Mesothelial cell of epicardium (in vitro differentiated cells): ENCODE data around the gene MAP3K5. TPM values are rescaled to one million over a fixed set of nuclear protein-coding genes. Genes with fewer than 3 reads are reported as not detected.

Experiments used
- DNase-seq, 2 experiments: peaks; one replicate each; pipeline ENCODE4 v3.0.0; 2021; ENCODE audit warnings: low spot score in 2 of 2; ENCODE audit not compliant: unreplicated experiment in 2 of 2
- H3K27ac Mint-ChIP-seq: 2 replicates; pipeline ENCODE4 v1.8.0; 2021; ENCODE audit warnings: mixed read lengths
- H3K27me3 Mint-ChIP-seq: 2 replicates; pipeline ENCODE4 v1.8.0; 2021; ENCODE audit warnings: low read depth, mixed read lengths
- H3K36me3 Mint-ChIP-seq: 2 replicates; pipeline ENCODE4 v1.8.0; 2021; ENCODE audit warnings: mixed read lengths
- H3K4me1 Mint-ChIP-seq: 2 replicates; pipeline ENCODE4 v1.8.0; 2021; ENCODE audit warnings: mixed read lengths
- H3K4me3 Mint-ChIP-seq: 2 replicates; pipeline ENCODE4 v1.8.0; 2021; ENCODE audit warnings: mild to moderate bottlenecking, moderate library complexity, mixed read lengths
- H3K9me3 Mint-ChIP-seq: 2 replicates; pipeline ENCODE4 v1.8.0; 2021; ENCODE audit warnings: mixed read lengths
- CTCF ChIP-seq: fragments of 200-600 bp; sonication (generic); IDR thresholded peaks from one replicate; pipeline ENCODE4 v1.5.0; 2021; ENCODE audit warnings: antibody characterized with exemption; ENCODE audit not compliant: unreplicated experiment
- total RNA-seq: library from RNA; stranded (reverse); gene quantifications from 3 replicates; pipeline ENCODE4 v1.2.1, GENCODE V29; 2021

MAP3K5 gene
- total RNA-seq, 1 donor from 2014 or later: 8.9 TPM

DNA sequence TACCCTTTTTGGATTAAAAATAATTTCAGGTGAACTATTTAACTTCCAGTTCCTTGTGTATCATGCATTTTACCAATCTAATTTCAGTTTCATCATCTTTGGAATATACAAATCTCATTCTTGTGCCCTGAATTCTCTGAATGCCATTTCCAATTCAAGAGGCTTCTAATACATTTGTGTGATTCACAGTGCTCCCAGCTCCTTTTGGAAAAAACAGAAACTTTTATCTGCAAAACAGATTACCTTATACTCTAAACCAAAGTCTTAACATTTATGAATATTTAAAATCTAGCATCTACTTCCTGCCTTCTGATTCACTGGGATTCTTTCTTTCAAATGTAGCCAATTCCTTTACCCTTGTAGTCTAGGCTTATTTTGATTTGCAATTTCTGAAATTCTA, 19.0 kb upstream of the MAP3K5 start:
- H3K4me3 Mint-ChIP-seq: no peak overlapping the region
- H3K27ac Mint-ChIP-seq: no peak overlapping the region
- no peaks in the 10 kb centered on the region for H3K36me3 Mint-ChIP-seq
- H3K27me3 Mint-ChIP-seq: no peaks in the 10 kb centered on the region
- peaks cover 4% of the 10 kb centered on the region for H3K4me1 Mint-ChIP-seq
- DNase-seq: no peak
- no peaks in the 10 kb centered on the region for H3K9me3 Mint-ChIP-seq
- no peak for TF ChIP-seq CTCF

- no peak for TF ChIP-seq CTCF
- Mint-ChIP-seq H3K4me3 (no peak overlapping the region), H3K36me3 (no peaks in the 10 kb centered on the region), H3K27ac (no peak overlapping the region), H3K27me3 (no peaks in the 10 kb centered on the region), H3K4me1 (peaks cover 4% of the 10 kb centered on the region), H3K9me3 (no peaks in the 10 kb centered on the region)
- no peak for DNase-seq
Observed at GRCh38 chr6:136809091-136809860, 17.0 kb upstream of the MAP3K5 start.

- Mint-ChIP-seq H3K36me3 (no peaks in the 10 kb centered on the region), H3K4me3 (no peak overlapping the region), H3K4me1 (no peaks in the 10 kb centered on the region), H3K27ac (no peak overlapping the region), H3K9me3 (peaks cover 8% of the 10 kb centered on the region), H3K27me3 (no peaks in the 10 kb centered on the region)
- no peak for DNase-seq
- no peak for TF ChIP-seq CTCF
Observed at GRCh38 chr6:136803608-136804007, 11.3 kb upstream of the MAP3K5 start.

GRCh38 chr6:136801581-136801980, 9.3 kb upstream of the MAP3K5 start:
- Mint-ChIP-seq H3K4me3 (no peak overlapping the region), H3K27ac (no peak overlapping the region), H3K4me1 (no peaks in the 10 kb centered on the region), H3K9me3 (peaks cover 21% of the 10 kb centered on the region), H3K27me3 (no peaks in the 10 kb centered on the region), H3K36me3 (no peaks in the 10 kb centered on the region)
- TF ChIP-seq CTCF: no peak
- DNase-seq: no peak

DNA sequence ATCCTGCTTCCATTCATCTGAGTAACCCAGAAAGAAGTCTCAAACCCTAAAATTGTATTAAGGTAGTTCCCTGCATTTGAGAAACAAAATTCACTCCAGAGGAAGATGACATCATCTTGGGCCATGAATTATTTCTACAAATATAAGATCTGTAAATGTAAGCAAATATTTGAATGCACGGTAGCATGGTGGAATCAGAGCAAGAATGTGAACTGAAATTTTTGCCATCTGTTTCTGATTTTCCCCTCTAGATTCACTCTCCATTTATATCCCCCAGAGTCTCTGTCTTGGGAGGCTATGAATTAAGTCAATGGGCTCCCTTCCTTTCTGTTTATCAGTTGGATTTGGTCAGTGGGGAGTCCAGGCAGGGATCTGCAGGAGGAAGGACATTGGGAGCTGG, 5.8 kb upstream of the MAP3K5 start:
- H3K36me3 Mint-ChIP-seq: no peaks in the 10 kb centered on the region
- no peaks in the 10 kb centered on the region for H3K27me3 Mint-ChIP-seq
- H3K4me3 Mint-ChIP-seq: no peak overlapping the region
- peaks cover 5% of the 10 kb centered on the region for H3K4me1 Mint-ChIP-seq
- H3K9me3 Mint-ChIP-seq: peaks cover 14% of the 10 kb centered on the region
- DNase-seq: no peak
- TF ChIP-seq CTCF: no peak
- no peak overlapping the region for H3K27ac Mint-ChIP-seq
